Subcutaneous adipose tissue (tissue), 4 donors: ENCODE measurements around the gene PRICKLE1. TPM values are rescaled to one million over a fixed set of nuclear protein-coding genes. Genes with fewer than 3 reads are reported as not detected.

Experiments
- total RNA-seq, 4 donors: library from RNA; depleted of rRNA; stranded (reverse); fragments of >200 nt; gene quantifications; one replicate each; pipeline ENCODE4 v1.1.0, GENCODE V29; 2016
- TF ChIP-seq, protein P1 (sequence below): fragments of 450-650 bp; IDR thresholded peaks from one replicate; pipeline ENCODE4 v1.5.1; 2016; ENCODE audit warnings: low read depth, mild to moderate bottlenecking, control low read depth, antibody characterized with exemption, moderate library complexity

Gene PRICKLE1
- total RNA-seq, 4 donors from 2014 or later = 4.8 to 8.0 (median 5.9) TPM

DNA sequence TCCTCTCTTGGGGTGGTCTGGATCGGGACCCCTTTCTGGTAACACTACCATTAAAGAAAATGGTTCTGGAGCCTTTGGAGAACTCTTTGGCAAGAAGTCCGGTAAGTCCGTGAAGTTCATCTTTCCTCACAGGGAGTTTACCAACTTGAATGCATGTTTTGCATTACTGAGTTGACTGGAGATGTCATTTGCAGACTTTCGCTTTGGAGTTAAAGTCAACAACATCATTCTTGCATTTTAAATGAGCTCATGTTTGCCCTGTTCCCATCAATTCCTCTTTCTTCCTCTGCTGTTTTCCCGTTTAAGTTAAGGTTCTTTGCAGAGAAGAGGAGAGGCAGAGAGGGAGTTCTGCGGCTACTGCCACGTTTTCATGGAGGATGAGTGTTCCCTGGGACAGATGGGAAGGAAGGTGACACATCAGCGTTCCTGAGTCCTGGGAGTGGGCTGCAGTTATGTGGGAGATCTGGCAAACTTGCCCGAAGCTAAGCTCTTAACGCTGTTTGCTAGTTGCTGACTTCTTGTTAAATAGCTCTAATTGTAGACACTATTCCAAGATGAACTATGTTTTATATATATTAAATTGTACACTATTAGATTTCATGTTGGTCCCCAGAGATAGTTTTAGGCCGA is 18.8 kb upstream of the PRICKLE1 start:
- TF ChIP-seq, protein P1, sequence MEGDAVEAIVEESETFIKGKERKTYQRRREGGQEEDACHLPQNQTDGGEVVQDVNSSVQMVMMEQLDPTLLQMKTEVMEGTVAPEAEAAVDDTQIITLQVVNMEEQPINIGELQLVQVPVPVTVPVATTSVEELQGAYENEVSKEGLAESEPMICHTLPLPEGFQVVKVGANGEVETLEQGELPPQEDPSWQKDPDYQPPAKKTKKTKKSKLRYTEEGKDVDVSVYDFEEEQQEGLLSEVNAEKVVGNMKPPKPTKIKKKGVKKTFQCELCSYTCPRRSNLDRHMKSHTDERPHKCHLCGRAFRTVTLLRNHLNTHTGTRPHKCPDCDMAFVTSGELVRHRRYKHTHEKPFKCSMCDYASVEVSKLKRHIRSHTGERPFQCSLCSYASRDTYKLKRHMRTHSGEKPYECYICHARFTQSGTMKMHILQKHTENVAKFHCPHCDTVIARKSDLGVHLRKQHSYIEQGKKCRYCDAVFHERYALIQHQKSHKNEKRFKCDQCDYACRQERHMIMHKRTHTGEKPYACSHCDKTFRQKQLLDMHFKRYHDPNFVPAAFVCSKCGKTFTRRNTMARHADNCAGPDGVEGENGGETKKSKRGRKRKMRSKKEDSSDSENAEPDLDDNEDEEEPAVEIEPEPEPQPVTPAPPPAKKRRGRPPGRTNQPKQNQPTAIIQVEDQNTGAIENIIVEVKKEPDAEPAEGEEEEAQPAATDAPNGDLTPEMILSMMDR = no peak

DNA sequence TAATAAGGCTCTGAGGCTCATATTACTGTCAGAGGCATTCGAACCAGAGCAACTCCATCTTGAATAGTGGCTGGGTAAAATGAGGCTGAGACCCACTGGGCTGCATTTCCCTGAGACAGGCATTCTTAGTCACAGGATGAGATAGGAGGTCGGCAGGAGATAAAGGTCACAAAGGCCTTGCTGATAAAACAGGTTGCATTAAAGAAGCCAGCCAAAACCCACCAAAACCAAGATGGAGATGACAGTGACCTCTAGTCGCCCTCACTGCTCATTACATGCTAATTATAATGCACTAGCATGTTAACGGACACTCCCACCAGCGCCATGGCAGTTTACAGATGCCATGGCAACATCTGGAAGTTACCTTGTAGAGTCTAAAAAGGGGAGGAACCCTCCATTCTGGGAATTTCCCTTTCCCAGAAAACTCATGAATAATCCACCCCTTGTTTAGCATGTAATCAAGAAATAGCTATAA is 18.1 kb upstream of the PRICKLE1 start:
- TF ChIP-seq, protein P1 = no peak

DNA sequence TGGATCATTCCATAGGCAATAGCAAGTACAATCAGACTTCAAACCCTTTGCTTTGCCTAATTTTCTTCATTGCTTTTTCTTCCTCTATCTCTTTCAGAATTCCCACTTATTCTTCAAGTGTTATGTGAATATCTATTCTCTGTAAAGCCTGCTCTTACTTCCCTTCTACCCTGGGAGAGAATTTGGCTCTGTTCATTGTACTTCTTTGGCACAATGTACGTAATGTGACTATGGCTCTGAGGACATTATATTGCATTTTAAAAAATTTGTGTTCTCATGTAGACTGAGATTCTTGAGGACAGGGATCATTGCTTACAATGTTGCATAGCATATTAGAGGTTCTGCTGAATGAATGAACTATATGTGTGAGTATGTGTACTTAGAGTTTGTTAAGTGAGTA is 16.9 kb upstream of the PRICKLE1 start:
- TF ChIP-seq, protein P1 = no peak

DNA sequence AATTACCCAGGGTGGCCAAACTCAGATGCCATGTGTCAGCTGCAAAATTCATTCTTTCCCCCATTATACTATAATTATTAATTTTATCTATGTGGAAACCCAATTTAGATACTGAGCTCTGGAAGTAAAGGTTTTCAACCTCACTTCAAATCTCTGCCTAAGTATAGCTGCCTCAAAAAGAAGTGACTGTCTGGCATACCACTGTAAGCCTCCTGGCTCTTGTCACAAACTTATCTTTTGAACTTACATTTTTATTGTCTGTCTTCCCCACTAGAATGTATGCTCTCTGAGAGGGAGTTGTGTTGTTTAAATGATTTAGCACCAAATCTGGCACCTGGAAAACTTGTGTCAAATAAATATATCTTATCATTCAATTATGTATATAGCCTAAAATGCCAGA is 16.1 kb upstream of the PRICKLE1 start:
- TF ChIP-seq, protein P1 = no peak

DNA sequence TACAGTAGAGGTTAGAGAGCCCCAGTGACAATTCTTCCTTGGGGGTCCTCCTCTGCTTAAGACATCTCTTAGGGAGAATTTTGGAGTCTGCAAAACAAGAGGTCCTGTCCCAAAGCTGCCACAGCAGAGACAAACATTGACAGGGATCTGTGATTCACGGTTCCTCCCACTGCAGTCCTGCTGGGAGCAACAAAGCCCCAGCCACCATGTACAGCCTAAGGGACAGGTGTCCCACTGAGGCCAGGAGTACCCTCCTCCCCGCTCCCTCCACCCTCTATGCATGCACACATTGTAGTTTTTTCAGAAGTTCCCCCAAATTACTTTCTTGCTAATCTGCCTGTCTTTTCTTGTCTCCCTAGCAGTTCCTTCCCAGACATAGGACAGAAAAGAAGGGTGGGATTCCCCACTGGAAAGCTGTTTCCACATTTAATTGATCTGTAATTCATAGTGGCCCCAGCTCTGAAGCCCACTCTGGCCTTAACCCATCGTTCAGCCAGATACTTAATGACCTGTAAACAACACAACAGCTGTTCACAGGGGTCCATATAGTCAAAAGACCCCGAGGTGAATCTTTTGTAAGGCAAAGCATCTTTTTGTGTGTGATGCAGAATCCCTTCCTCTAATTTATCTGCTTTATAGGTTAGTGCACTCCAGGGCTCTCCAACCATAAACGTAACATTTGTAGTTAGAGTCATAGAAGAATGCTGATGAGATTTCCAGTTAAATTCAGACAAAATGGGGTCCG is 13.9 kb upstream of the PRICKLE1 start:
- TF ChIP-seq, protein P1 = no peak

DNA sequence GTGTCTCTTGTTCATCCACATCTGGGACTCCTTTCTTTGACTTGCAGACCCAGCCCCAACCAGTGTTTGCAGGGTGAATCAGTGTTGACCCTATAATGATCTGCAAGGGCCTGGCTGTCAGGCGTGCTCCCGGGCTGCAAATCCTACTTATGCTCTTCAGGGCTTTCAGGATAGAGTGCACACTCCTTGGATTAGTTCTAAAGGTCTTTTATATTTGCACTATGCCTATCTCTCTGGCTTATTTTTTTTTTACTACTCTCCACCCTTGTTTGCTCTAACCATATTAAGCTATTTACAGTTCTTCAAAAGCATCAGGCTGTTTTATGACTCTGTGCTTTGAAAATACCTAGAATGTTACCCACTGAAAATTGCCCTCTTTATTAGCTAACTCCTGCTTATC is 4.3 kb upstream of the PRICKLE1 start:
- TF ChIP-seq, protein P1 = no peak

DNA sequence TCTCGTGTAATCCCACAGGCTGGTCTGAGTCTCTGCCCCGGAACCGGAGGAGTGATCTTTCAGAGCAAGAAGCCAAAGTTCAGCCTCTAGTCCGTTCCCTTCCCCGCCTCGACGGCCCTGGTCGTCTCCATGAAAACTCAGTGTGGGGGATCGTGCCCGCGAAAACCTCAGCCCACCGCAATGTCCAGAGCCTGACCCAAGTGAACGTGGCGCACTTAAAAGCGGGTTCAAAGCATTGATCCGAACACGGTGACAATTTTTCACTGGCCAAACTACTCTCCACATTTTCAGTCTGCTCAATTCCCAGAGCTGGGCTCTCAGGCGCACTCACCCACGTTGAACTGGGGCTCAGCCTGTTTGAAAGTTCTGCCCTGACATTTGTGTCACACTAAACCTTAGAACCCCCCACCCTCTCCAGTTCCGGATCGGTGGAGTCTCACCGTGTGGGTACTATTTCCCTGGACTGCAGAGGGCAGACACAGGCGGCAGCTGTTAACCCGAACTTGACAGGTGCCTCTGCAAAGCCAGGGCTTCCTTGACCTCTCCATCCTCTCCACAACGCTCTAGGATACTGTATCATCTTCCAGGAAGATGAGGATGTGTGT is 886 bp upstream of the PRICKLE1 start:
- TF ChIP-seq, protein P1 = no peak
